ENCODE measurements around the gene BDKRB2.

DNA sequence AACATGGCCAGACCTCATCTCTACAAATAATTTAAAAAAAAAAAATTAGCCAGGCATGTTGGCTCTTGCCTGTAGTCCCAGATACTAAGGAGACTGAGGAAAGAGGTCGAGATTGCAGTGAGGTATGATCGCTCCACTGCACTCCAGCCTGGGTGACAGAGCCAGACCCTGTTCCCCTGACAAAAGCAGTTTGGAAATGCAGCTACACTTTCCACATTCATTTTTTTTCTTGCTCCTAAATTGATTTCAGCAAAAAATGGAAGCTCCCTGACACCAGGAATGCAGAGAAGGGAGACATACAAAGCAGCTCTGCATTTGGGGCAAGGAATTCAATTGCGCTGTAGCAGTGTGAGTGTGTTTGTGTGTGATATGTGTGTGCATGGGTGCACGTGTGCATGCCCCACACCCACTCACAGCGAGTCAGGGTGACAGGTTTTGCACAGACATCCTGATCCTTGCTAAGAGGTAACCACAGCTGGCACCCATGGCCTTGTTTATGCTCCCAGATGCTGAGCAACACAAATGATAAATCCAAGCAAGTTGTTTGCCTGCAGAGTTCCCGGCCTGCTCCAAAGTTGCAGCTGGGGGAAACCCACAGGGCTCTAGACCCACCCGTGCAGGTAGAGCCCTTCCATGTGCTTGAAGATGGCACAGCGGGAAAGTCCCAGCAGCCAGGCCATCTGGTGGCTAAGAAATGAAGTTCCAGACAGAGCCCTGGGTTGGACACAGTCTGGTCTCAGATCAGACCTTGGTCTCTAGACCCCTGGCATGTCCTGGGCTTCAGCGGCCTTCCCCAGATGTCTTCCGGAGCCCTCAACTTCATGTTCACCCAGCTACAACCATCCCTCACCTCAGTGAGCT lies 25.9 kb upstream of the BDKRB2 start:
- TF ChIP-seq, protein P1, sequence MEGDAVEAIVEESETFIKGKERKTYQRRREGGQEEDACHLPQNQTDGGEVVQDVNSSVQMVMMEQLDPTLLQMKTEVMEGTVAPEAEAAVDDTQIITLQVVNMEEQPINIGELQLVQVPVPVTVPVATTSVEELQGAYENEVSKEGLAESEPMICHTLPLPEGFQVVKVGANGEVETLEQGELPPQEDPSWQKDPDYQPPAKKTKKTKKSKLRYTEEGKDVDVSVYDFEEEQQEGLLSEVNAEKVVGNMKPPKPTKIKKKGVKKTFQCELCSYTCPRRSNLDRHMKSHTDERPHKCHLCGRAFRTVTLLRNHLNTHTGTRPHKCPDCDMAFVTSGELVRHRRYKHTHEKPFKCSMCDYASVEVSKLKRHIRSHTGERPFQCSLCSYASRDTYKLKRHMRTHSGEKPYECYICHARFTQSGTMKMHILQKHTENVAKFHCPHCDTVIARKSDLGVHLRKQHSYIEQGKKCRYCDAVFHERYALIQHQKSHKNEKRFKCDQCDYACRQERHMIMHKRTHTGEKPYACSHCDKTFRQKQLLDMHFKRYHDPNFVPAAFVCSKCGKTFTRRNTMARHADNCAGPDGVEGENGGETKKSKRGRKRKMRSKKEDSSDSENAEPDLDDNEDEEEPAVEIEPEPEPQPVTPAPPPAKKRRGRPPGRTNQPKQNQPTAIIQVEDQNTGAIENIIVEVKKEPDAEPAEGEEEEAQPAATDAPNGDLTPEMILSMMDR (IDR thresholded peaks at IDR 0.05; ENCODE audit: low read depth, low read length): no peak
- no peak for TF ChIP-seq EZH2phosphoT487 (IDR thresholded peaks at IDR 0.05; ENCODE audit: low read depth)

All from OCI-LY3 (cell line).